HG03039 (cell line): ENCODE results near the gene MFAP3.

Experiments
- ATAC-seq: cut with Tn5 transposase; IDR thresholded peaks from one replicate; pipeline ENCODE4 v1.9.1; 2021; ENCODE audit warnings: mild to moderate bottlenecking, moderate library complexity; ENCODE audit not compliant: unreplicated experiment

Gene MFAP3

GRCh38 chr5:154090656-154091055, 51.9 kb downstream of the MFAP3 start:
- ATAC-seq: no peak

GRCh38 chr5:154092356-154093141, 53.8 kb downstream of the MFAP3 start:
- ATAC-seq: no peak

- ATAC-seq: no peak
Observed at GRCh38 chr5:154093142-154093532, 54.4 kb downstream of the MFAP3 start.

- no peak for ATAC-seq
Observed at GRCh38 chr5:154095904-154096303, 57.1 kb downstream of the MFAP3 start.

- ATAC-seq: no peak
Observed at GRCh38 chr5:154097031-154097430, 58.3 kb downstream of the MFAP3 start.

- ATAC-seq: no peak
Observed at GRCh38 chr5:154098465-154098864, 59.7 kb downstream of the MFAP3 start.

GRCh38 chr5:154101184-154101583, 62.4 kb downstream of the MFAP3 start:
- no peak for ATAC-seq

- no peak for ATAC-seq
Observed at GRCh38 chr5:154103233-154103632, 64.5 kb downstream of the MFAP3 start.
